GM12891 (cell line): ENCODE measurements around the gene UBE2E2.
"Not testable (repeated sequence)": the region's sequence is repeated elsewhere in the genome, so short reads cannot be mapped to it uniquely, and the experiment has no call there.

Experiments used
- PAX5 ChIP-seq: IDR thresholded peaks from 2 replicates; pipeline ENCODE4 v1.6.1; 2011; ENCODE audit warnings: low read length, moderate library complexity, mild to moderate bottlenecking; ENCODE audit not compliant: insufficient read depth, severe bottlenecking
- POLR2A ChIP-seq: IDR thresholded peaks from 2 replicates; pipeline ENCODE4 v1.6.1; 2011; ENCODE audit warnings: low read depth, low read length, control low read depth
- TAF1 ChIP-seq: IDR thresholded peaks from 2 replicates; pipeline ENCODE4 v1.6.1; 2011; ENCODE audit warnings: low read depth, low read length, control low read depth

- not testable (repeated sequence) for TF ChIP-seq PAX5, POLR2A, TAF1
Observed at GRCh38 chr3:23336853-23337252, 133.7 kb downstream of the UBE2E2 start.
